Glutamatergic neuron (in vitro differentiated cells): ENCODE results near the gene TPRG1L. TPM values are rescaled to one million over a fixed set of nuclear protein-coding genes. Genes with fewer than 3 reads are reported as not detected.

Experiments
- DNase-seq: peaks from one replicate; pipeline ENCODE4 v3.0.0; 2022
- H3K27ac Mint-ChIP-seq: one replicate; pipeline ENCODE4 v1.8.0; 2020; ENCODE audit warnings: mild to moderate bottlenecking, mixed read lengths, inconsistent platforms; ENCODE audit not compliant: unreplicated experiment
- H3K27me3 Mint-ChIP-seq: one replicate; pipeline ENCODE4 v1.8.0; 2020; ENCODE audit warnings: mild to moderate bottlenecking, moderate library complexity, mixed read lengths, inconsistent platforms; ENCODE audit not compliant: unreplicated experiment
- H3K36me3 Mint-ChIP-seq: one replicate; pipeline ENCODE4 v1.8.0; 2020; ENCODE audit warnings: mild to moderate bottlenecking, mixed read lengths, inconsistent platforms; ENCODE audit not compliant: unreplicated experiment
- H3K4me1 Mint-ChIP-seq: one replicate; pipeline ENCODE4 v1.8.0; 2020; ENCODE audit warnings: mild to moderate bottlenecking, low read depth, mixed read lengths, inconsistent platforms; ENCODE audit not compliant: unreplicated experiment
- H3K4me3 Mint-ChIP-seq: one replicate; pipeline ENCODE4 v1.8.0; 2020; ENCODE audit warnings: mild to moderate bottlenecking, mixed read lengths, inconsistent platforms; ENCODE audit not compliant: unreplicated experiment
- H3K9me3 Mint-ChIP-seq: one replicate; pipeline ENCODE4 v1.8.0; 2020; ENCODE audit warnings: mild to moderate bottlenecking, moderate library complexity, mixed read lengths, inconsistent platforms; ENCODE audit not compliant: unreplicated experiment
- CTCF ChIP-seq: fragments of 200-600 bp; sonication (generic); IDR thresholded peaks from one replicate; pipeline ENCODE4 v1.5.0; 2021; ENCODE audit not compliant: partially characterized antibody, unreplicated experiment
- total RNA-seq: library from RNA; stranded (reverse); fragmentation: NEBNext Ultra II Directional; extraction: Animal tissue kit (Norgen Biotek cat#: 25700); gene quantifications from one replicate; pipeline ENCODE4 v1.2.1, GENCODE V29; 2021; ENCODE audit not compliant: unreplicated experiment

The TPRG1L gene
- total RNA-seq, 1 donor from 2014 or later: 43.1 TPM

- no peak for DNase-seq
- H3K4me1 Mint-ChIP-seq: peaks cover 3% of the 10 kb centered on the region
- TF ChIP-seq CTCF: no peak
- no peak overlapping the region for H3K27ac Mint-ChIP-seq
- H3K36me3 Mint-ChIP-seq: no peaks in the 10 kb centered on the region
- H3K4me3 Mint-ChIP-seq: no peak overlapping the region
- peaks cover 2% of the 10 kb centered on the region for H3K9me3 Mint-ChIP-seq
- peaks cover 1% of the 10 kb centered on the region for H3K27me3 Mint-ChIP-seq
Observed at GRCh38 chr1:3595949-3596348, 28.9 kb upstream of the TPRG1L start.

- Mint-ChIP-seq H3K36me3 (no peaks in the 10 kb centered on the region), H3K4me3 (no peak overlapping the region), H3K9me3 (peaks cover 4% of the 10 kb centered on the region), H3K4me1 (peaks cover 5% of the 10 kb centered on the region), H3K27ac (no peak overlapping the region), H3K27me3 (peaks cover 1% of the 10 kb centered on the region)
- DNase-seq: no peak
- TF ChIP-seq CTCF: no peak
Observed at GRCh38 chr1:3596663-3597598, 27.9 kb upstream of the TPRG1L start.

GRCh38 chr1:3597599-3597964, 27.2 kb upstream of the TPRG1L start:
- peak overlapping the region; percentile 80 for H3K27ac Mint-ChIP-seq
- peaks cover 1% of the 10 kb centered on the region for H3K27me3 Mint-ChIP-seq
- H3K36me3 Mint-ChIP-seq: no peaks in the 10 kb centered on the region
- peaks cover 5% of the 10 kb centered on the region for H3K4me1 Mint-ChIP-seq
- H3K4me3 Mint-ChIP-seq: peak overlapping the region; percentile 80
- no peak for TF ChIP-seq CTCF
- DNase-seq: no peak
- peaks cover 4% of the 10 kb centered on the region for H3K9me3 Mint-ChIP-seq

- no peak for DNase-seq
- Mint-ChIP-seq H3K36me3 (no peaks in the 10 kb centered on the region), H3K4me1 (peaks cover 5% of the 10 kb centered on the region), H3K27me3 (peaks cover 1% of the 10 kb centered on the region), H3K9me3 (peaks cover 4% of the 10 kb centered on the region), H3K27ac (no peak overlapping the region), H3K4me3 (no peak overlapping the region)
- no peak for TF ChIP-seq CTCF
Observed at GRCh38 chr1:3598051-3598491, 26.7 kb upstream of the TPRG1L start.

GRCh38 chr1:3598522-3599285, 26.1 kb upstream of the TPRG1L start:
- DNase-seq: no peak
- Mint-ChIP-seq H3K36me3 (no peaks in the 10 kb centered on the region), H3K4me1 (peaks cover 5% of the 10 kb centered on the region), H3K9me3 (peaks cover 4% of the 10 kb centered on the region), H3K4me3 (no peak overlapping the region), H3K27ac (no peak overlapping the region), H3K27me3 (peaks cover 1% of the 10 kb centered on the region)
- no peak for TF ChIP-seq CTCF
